ENCODE results near the gene ITGA6.

DNA sequence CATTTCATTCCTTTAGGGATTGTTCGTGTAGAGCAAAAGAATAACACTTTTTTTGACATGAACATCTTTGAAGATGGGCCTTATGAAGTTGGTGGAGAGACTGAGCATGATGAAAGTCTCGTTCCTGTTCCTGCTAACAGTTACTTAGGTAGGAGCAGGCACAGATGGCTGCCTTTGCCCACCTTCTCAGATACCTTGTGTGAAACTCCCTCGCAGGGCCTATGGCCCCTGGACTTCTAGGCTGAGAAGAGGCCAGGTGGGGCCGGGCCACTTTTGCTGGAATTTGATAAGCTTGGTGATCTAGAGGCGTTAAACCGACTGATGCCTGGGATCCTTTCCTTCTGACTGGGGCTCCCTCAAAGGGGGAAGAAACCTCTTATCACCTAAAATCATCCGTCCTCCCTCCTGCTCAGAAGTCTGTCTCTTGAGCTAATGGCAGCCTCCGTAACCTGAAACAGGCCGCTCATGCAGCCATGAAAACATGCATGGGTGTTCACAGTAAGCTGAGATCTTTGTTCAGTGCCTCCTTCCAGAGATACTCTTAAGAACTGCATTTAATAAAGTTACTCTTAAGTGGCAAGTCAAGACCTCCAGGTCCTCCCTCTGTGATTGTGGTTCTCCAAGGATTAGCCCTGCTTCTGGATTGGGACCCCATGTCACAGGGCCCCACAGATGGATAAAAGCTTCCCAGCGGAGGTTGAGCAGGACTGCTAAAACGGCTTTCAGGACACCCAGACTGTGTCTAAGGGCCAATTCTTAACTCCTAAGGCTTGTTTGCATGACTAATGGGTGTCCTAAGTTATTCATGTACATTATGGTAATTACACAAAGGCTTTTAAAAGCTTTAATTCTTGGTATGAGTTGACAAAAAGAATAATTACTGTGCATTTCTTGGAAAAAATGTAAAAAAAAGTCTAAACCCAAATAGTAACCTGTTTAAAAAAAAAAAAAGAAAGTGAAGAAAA lies 43.9 kb downstream of the ITGA6 start:
- TF ChIP-seq OSR1 (CRISPR knock-in tag; IDR thresholded peaks at IDR 0.05) (no peak), GLIS3 (CRISPR knock-in tag; IDR thresholded peaks at IDR 0.05) (no peak), ZNF565 (CRISPR knock-in tag; conservative IDR thresholded peaks at IDR 0.05; ENCODE audit: low read depth) (no peak), ARNTL (CRISPR knock-in tag; IDR thresholded peaks at IDR 0.05; ENCODE audit: borderline replicate concordance, low read depth) (no peak), CSDC2 (CRISPR knock-in tag; IDR thresholded peaks at IDR 0.05) (no peak), RARB (CRISPR knock-in tag; IDR thresholded peaks at IDR 0.05) (no peak), TCF4 (CRISPR knock-in tag; IDR thresholded peaks at IDR 0.05; ENCODE audit: borderline replicate concordance) (no peak), ZFP30 (CRISPR knock-in tag; IDR thresholded peaks at IDR 0.05) (no peak), ISL1 (CRISPR knock-in tag; IDR thresholded peaks at IDR 0.05) (no peak)
- TF ChIP-seq, protein P1, sequence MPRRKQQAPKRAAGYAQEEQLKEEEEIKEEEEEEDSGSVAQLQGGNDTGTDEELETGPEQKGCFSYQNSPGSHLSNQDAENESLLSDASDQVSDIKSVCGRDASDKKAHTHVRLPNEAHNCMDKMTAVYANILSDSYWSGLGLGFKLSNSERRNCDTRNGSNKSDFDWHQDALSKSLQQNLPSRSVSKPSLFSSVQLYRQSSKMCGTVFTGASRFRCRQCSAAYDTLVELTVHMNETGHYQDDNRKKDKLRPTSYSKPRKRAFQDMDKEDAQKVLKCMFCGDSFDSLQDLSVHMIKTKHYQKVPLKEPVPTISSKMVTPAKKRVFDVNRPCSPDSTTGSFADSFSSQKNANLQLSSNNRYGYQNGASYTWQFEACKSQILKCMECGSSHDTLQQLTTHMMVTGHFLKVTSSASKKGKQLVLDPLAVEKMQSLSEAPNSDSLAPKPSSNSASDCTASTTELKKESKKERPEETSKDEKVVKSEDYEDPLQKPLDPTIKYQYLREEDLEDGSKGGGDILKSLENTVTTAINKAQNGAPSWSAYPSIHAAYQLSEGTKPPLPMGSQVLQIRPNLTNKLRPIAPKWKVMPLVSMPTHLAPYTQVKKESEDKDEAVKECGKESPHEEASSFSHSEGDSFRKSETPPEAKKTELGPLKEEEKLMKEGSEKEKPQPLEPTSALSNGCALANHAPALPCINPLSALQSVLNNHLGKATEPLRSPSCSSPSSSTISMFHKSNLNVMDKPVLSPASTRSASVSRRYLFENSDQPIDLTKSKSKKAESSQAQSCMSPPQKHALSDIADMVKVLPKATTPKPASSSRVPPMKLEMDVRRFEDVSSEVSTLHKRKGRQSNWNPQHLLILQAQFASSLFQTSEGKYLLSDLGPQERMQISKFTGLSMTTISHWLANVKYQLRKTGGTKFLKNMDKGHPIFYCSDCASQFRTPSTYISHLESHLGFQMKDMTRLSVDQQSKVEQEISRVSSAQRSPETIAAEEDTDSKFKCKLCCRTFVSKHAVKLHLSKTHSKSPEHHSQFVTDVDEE (CRISPR knock-in tag; IDR thresholded peaks at IDR 0.05): no peak
- TF ChIP-seq, protein P2, sequence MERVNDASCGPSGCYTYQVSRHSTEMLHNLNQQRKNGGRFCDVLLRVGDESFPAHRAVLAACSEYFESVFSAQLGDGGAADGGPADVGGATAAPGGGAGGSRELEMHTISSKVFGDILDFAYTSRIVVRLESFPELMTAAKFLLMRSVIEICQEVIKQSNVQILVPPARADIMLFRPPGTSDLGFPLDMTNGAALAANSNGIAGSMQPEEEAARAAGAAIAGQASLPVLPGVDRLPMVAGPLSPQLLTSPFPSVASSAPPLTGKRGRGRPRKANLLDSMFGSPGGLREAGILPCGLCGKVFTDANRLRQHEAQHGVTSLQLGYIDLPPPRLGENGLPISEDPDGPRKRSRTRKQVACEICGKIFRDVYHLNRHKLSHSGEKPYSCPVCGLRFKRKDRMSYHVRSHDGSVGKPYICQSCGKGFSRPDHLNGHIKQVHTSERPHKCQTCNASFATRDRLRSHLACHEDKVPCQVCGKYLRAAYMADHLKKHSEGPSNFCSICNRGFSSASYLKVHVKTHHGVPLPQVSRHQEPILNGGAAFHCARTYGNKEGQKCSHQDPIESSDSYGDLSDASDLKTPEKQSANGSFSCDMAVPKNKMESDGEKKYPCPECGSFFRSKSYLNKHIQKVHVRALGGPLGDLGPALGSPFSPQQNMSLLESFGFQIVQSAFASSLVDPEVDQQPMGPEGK (CRISPR knock-in tag; IDR thresholded peaks at IDR 0.05; ENCODE audit: borderline replicate concordance): no peak
- TF ChIP-seq, protein P3, sequence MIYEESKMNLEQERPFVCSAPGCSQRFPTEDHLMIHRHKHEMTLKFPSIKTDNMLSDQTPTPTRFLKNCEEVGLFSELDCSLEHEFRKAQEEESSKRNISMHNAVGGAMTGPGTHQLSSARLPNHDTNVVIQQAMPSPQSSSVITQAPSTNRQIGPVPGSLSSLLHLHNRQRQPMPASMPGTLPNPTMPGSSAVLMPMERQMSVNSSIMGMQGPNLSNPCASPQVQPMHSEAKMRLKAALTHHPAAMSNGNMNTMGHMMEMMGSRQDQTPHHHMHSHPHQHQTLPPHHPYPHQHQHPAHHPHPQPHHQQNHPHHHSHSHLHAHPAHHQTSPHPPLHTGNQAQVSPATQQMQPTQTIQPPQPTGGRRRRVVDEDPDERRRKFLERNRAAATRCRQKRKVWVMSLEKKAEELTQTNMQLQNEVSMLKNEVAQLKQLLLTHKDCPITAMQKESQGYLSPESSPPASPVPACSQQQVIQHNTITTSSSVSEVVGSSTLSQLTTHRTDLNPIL (CRISPR knock-in tag; IDR thresholded peaks at IDR 0.05; ENCODE audit: low read depth): no peak
- TF ChIP-seq, protein P4, sequence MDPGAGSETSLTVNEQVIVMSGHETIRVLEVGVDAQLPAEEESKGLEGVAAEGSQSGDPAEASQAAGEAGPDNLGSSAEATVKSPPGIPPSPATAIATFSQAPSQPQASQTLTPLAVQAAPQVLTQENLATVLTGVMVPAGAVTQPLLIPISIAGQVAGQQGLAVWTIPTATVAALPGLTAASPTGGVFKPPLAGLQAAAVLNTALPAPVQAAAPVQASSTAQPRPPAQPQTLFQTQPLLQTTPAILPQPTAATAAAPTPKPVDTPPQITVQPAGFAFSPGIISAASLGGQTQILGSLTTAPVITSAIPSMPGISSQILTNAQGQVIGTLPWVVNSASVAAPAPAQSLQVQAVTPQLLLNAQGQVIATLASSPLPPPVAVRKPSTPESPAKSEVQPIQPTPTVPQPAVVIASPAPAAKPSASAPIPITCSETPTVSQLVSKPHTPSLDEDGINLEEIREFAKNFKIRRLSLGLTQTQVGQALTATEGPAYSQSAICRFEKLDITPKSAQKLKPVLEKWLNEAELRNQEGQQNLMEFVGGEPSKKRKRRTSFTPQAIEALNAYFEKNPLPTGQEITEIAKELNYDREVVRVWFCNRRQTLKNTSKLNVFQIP (CRISPR knock-in tag; IDR thresholded peaks at IDR 0.05; ENCODE audit: borderline replicate concordance, low read depth): no peak
